Gastroesophageal sphincter (tissue), 4 donors: Measurements from ENCODE around the gene ARL6IP4. TPM values are rescaled to one million over a fixed set of nuclear protein-coding genes. Genes with fewer than 3 reads are reported as not detected.

Source experiments
- ATAC-seq: fragments of 150-250 bp; one replicate; pipeline ENCODE4 v1.9.1; 2016; ENCODE audit warnings: mild to moderate bottlenecking, moderate library complexity
- H3K27ac ChIP-seq, 4 donors: fragments of 200-600 bp; sonication (generic) in 3 of 4; 1 replicate in 3 of 4; 2 replicates in 1 of 4; pipeline ENCODE4 v1.5.1; 2016 to 2019
- H3K27me3 ChIP-seq: fragments of 200-600 bp; sonication (generic); one replicate; pipeline ENCODE4 v1.5.1; 2019
- H3K36me3 ChIP-seq, 2 donors: fragments of 200-600 bp; sonication (generic); one replicate each; pipeline ENCODE4 v1.5.1; 2019; ENCODE audit warnings: control low read depth in 1 of 2
- H3K4me1 ChIP-seq, 3 donors: fragments of 200-600 bp; sonication (generic); 1 replicate in 2 of 3; 2 replicates in 1 of 3; pipeline ENCODE4 v1.5.1; 2016 to 2019; ENCODE audit warnings: control low read depth in 2 of 3
- H3K4me3 ChIP-seq, 2 donors: fragments of 200-600 bp; sonication (generic); one replicate each; pipeline ENCODE4 v1.5.1; 2019; ENCODE audit warnings: mild to moderate bottlenecking in 1 of 2, moderate library complexity in 1 of 2
- H3K9me3 ChIP-seq, 3 donors: fragments of 200-600 bp; sonication (generic); one replicate each; pipeline ENCODE4 v1.5.1; 2017 to 2019; ENCODE audit warnings: control low read depth in 2 of 3
- EP300 ChIP-seq: sonication (generic); formaldehyde crosslinking; IDR thresholded peaks from one replicate; pipeline ENCODE4 v1.6.1; 2017; ENCODE audit warnings: antibody characterized with exemption, mild to moderate bottlenecking
- POLR2A ChIP-seq, 2 donors: fragments of 450-650 bp; IDR thresholded peaks; one replicate each; pipeline ENCODE4 v1.6.1; 2017; ENCODE audit warnings: antibody characterized with exemption in 2 of 2, mild to moderate bottlenecking in 2 of 2, moderate library complexity in 1 of 2
- POLR2AphosphoS5 ChIP-seq: sonication (generic); formaldehyde crosslinking; IDR thresholded peaks from one replicate; pipeline ENCODE4 v1.6.1; 2017; ENCODE audit warnings: antibody characterized with exemption
- WGBS, 2 donors: methylation state at CpG; one replicate each; pipeline ENCODE4 v1.1.5; 2018; ENCODE audit warnings: low coverage in 1 of 2; 5-methylcytosine and 5-hydroxymethylcytosine counted together
- total RNA-seq, 4 donors: library from RNA; depleted of rRNA; stranded (reverse); fragments of >200 nt; gene quantifications; one replicate each; pipeline ENCODE4 v1.1.0, GENCODE V29; 2016
- TF ChIP-seq, protein P1 (sequence below), 4 experiments: fragments of 200-600 bp in 2 of 4; fragments of 450-650 bp in 2 of 4; sonication (generic) in 1 of 4; IDR thresholded peaks; one replicate each; pipeline ENCODE4 v1.5.1; 2017 to 2019; ENCODE audit warnings: antibody characterized with exemption in 4 of 4, mild to moderate bottlenecking in 2 of 4, moderate library complexity in 2 of 4

Gene ARL6IP4
- total RNA-seq, 4 donors from 2014 or later, result 251 to 343 (median 302) TPM

DNA sequence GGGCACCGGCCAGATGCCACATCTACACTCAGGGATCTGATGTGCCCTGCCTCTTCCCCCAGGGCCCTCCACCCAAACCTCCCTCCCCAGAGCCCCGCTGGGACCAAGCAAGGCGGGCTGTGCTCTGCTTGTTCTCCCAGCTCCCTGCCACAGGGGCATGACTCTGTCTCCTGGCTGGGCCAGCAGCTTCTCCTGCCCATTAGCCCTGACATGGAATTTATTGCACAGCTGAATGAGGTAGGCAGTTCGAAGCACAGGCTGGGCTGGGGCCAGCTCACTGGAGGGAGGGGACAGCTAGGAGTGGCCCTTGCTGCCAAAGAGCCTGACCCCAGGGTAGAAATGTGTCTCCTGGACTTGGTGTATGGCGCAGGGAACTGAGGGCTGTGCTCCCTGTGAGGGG is 42.4 kb downstream of the ARL6IP4 start:
- no peak for ATAC-seq
- no peak for TF ChIP-seq POLR2AphosphoS5
- TF ChIP-seq POLR2A (IDR thresholded peaks at IDR 0.05), result no peak
- TF ChIP-seq, protein P1, sequence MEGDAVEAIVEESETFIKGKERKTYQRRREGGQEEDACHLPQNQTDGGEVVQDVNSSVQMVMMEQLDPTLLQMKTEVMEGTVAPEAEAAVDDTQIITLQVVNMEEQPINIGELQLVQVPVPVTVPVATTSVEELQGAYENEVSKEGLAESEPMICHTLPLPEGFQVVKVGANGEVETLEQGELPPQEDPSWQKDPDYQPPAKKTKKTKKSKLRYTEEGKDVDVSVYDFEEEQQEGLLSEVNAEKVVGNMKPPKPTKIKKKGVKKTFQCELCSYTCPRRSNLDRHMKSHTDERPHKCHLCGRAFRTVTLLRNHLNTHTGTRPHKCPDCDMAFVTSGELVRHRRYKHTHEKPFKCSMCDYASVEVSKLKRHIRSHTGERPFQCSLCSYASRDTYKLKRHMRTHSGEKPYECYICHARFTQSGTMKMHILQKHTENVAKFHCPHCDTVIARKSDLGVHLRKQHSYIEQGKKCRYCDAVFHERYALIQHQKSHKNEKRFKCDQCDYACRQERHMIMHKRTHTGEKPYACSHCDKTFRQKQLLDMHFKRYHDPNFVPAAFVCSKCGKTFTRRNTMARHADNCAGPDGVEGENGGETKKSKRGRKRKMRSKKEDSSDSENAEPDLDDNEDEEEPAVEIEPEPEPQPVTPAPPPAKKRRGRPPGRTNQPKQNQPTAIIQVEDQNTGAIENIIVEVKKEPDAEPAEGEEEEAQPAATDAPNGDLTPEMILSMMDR (IDR thresholded peaks at IDR 0.05), result no peak
- TF ChIP-seq EP300, result no peak
- WGBS, 2 donors, result 81% methylated on average over 2 of the region's 5 CpGs; no CpG with 5 or more reads in 1 of the 2 donors

DNA sequence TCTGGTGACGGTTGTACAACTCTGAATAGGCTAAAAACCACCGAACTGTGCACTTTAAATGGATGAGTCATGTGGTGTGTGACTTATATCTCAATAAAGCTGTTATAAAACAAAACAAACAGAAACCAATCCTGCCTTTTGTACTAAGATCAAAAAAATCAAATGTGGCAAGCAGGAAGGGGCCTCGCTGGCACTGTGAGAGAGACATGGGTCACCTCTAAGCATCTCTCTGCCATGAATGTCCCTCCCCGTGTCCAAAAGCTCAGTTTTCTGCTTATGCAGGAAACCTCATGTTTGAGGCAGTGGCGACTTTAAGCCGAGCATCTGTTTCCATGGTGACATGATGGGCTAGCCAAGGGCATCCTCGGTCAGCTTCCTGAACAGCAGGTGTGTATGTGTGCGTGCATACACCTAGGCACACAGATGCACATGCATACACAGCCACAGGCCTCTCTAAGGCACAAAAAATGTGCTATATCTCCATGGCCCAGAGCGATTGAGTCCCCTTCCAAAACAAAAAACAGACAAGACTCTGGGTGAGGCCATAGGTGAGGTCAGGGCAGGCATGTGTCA is 44.4 kb downstream of the ARL6IP4 start:
- Histone ChIP-seq H3K27me3 (no peaks in the 10 kb centered on the region), H3K27ac (no peak overlapping the region), H3K36me3 (peaks cover 0 to 64% of the 10 kb centered on the region in 2 donors), H3K4me3 (no peak overlapping the region), H3K9me3 (no peaks in the 10 kb centered on the region), H3K4me1 (no peaks in the 10 kb centered on the region)
- WGBS, 2 donors, result 66 to 76% methylated on average over 4 to 5 of the region's 9 CpGs
- no peak for TF ChIP-seq POLR2AphosphoS5
- TF ChIP-seq, protein P1 (IDR thresholded peaks at IDR 0.05), result no peak
- TF ChIP-seq POLR2A (IDR thresholded peaks at IDR 0.05), result no peak
- TF ChIP-seq EP300, result no peak
- no peak for ATAC-seq

More for the DNA sequence above, 42.4 kb downstream of the ARL6IP4 start:
- H3K36me3 ChIP-seq, result peaks cover 0 to 43% of the 10 kb centered on the region in 2 donors
- peaks cover 0 to 4% (median 0%) of the 10 kb centered on the region in 3 donors for H3K4me1 ChIP-seq
- H3K27ac ChIP-seq, result no peak overlapping the region
- H3K9me3 ChIP-seq, result no peaks in the 10 kb centered on the region
- no peaks in the 10 kb centered on the region for H3K27me3 ChIP-seq
- no peak overlapping the region for H3K4me3 ChIP-seq

DNA sequence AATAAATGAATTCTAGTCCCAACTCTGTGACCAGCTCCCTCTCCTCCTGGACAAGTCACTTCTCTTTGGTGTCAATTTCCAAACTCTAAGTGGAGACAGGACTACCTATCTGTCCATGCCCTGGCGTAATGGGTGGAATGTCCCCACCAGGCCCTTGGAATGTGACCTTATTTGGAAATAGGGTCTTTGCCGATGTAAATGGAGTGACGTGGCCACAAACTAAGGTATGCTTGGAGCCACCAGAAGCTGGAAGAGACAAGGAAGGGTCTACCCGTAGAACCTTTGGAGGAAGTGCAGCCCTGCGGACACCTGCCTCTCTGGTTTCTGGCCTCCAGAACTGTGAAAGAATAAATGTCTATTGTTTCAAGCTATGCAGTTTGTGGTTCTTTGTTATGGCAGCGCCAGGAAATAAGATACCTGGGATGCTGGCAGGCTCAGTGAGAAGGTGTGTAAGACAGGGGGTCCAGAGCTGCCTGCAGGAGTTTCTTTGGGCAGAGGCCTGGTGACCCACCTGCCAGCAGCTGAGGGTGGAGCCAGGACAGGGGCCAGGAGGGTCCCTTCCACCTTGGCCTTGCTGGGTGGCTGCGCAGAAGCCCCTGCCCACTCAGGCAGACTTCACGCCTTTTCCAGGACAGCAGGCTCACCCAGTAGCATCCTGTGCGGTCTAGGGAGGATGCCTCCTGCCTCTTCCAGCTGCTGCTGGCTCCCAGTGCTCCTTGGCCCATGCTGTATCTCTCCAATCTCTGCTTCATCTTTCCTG is 45.8 kb downstream of the ARL6IP4 start:
- Histone ChIP-seq H3K4me1 (no peaks in the 10 kb centered on the region), H3K4me3 (no peak overlapping the region), H3K27me3 (no peaks in the 10 kb centered on the region), H3K9me3 (no peaks in the 10 kb centered on the region), H3K27ac (no peak overlapping the region), H3K36me3 (peaks cover 0 to 74% of the 10 kb centered on the region in 2 donors)
- no peak for ATAC-seq
- WGBS, 2 donors, result 94 to 96% methylated on average over 4 to 8 of the region's 9 CpGs
- TF ChIP-seq POLR2AphosphoS5 (no peak), EP300 (no peak), POLR2A (IDR thresholded peaks at IDR 0.05) (no peak)
- TF ChIP-seq, protein P1 (IDR thresholded peaks at IDR 0.05), result no peak

DNA sequence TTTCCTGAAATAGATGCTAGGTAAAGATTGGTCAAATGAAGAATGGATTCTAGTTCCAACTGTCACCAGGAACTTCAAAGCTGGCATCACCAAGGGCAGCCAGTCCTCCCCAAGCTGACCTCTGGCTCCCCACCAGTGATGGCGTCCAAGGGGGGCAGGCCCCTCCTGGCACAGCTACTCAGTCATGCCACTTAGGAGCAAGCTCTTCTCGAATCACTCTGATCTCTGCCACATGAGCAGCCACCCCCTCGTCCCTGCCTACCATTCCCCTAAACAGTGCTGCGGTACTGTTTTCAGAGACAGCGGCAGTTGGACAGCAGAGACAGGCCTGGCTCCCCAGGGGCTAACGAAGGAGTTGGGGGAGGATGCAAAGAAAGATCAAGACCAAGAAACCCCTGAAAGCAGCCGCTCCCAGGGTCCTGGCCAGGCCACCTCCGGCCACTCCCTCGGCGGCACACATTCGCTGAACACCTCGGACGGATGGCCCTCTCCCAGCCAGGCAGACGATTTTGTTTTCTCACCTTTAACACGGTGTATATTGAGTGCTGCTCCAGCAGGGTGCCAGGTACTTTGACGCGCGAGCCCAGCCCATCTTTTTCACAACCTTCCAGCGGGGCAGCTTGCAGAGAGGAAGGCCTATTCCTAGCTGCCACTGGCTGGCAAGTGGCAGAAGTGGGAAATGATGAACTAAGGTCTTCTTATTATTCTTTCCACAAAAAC is 47.4 kb downstream of the ARL6IP4 start:
- WGBS, 2 donors, result 68% methylated on average over 6 of the region's 19 CpGs; no CpG with 5 or more reads in 1 of the 2 donors
- TF ChIP-seq, protein P1 (IDR thresholded peaks at IDR 0.05), result no peak
- TF ChIP-seq POLR2AphosphoS5 (no peak), EP300 (no peak), POLR2A (IDR thresholded peaks at IDR 0.05) (no peak)
- Histone ChIP-seq H3K9me3 (no peaks in the 10 kb centered on the region), H3K4me3 (no peak overlapping the region), H3K36me3 (peaks cover 0 to 78% of the 10 kb centered on the region in 2 donors), H3K4me1 (no peaks in the 10 kb centered on the region), H3K27ac (no peak overlapping the region), H3K27me3 (no peaks in the 10 kb centered on the region)
- no peak for ATAC-seq
